HG03066 (cell line): ENCODE results near the gene JADE1.
A peak's percentile ranks its signal among the peaks of the same experiment; 100 is the strongest.

Source experiments
- ATAC-seq: cut with Tn5 transposase; IDR thresholded peaks from one replicate; pipeline ENCODE4 v1.9.1; 2021; ENCODE audit warnings: low read depth; ENCODE audit not compliant: unreplicated experiment

JADE1 gene

GRCh38 chr4:128809477-128810330, at the start of gene JADE1:
Gene JADE1, plus strand, starts transcription at chr4:128809700. Its CDS starts 22,059 bp downstream, at chr4:128831759.
- peak; percentile 42 for ATAC-seq

GRCh38 chr4:128766781-128767180, 42.7 kb upstream of the JADE1 start:
- ATAC-seq: no peak

DNA sequence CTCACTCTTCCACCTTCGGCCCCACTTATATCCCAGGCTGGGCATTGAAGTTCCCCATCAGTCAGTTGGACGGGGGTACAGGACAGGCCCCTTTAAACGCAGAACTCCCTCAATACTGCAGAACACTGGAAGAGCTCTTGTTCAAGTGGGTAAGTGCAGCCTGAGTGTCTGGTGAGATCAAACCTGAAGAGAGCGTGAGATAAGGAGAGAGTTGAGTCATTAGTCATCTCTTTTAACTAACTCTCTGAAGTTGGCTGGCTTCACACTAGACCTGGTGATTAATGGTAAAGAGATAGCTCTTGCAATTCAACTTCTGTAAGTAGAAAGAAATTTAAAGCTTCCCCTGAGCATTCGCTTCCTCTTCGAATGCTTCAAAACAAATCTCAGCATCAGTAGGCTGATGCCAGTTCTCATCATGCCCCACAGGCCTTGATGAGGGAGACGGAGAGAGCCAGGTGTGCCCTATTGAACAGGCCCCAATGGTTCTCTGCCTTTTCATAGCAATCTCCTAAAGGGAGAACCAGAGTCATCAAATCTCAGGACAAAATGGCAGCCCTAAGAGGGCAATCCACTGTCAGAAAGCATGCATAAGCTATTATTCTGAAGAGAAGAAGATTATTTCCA, 41.0 kb upstream of the JADE1 start:
- ATAC-seq: no peak

DNA sequence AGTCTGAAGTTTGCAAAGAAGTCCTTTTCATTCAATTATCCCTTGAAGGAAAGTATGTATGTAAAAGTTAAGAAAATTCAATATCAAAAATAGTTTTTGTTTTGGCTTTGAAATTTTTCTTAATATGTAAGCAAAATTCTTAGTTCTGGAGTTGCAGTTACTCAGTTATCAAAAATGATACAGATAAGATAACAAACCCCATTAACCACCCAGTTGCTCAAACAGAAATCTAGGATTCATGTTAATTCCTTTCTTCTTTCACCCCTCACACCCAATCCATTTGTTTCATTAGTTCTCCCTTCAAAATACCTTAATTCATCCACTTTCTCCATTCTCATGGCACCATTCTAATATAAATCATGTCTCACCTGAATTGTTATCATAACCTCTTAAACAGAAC, 40.5 kb upstream of the JADE1 start:
- no peak for ATAC-seq

DNA sequence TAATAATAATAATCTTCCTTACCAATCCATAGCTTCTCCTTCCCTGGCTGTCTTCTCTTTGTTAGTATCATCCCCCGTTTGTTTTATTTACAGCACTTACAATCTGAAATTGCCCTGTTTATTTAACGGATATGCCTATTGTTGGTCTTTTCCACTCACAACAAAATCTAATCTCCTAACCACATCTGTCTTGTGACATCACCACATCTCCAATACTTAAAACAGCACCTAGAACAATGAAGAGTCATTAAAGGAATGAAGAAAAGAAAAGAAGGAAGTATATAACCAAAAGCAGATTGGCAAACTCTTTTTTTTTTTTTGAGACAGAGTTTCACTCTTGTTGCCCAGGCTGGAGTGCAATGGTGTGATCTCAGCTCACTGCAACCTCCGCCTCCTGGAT, 38.7 kb upstream of the JADE1 start:
- ATAC-seq: no peak

- ATAC-seq: no peak
Observed at GRCh38 chr4:128775477-128775876, 34.0 kb upstream of the JADE1 start.

DNA sequence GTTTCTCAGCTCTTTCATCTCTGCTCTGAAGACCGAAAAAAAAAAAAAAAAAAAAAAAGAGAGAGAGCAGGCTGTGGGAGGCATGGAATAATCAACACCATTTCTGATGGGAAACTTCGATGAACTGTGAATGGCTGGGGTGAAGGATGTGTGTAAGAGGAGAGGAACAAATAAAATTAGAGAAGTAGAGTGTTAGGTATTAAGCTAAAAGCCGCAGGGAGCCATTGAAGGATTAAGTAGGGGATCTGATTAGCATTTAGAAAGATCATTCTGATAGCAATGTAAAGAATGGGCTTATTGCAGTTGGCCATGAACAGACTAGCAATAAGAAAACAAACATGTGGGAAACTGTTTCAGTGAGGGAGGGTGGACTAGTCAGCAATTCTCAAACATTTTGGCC, 33.6 kb upstream of the JADE1 start:
- no peak for ATAC-seq

GRCh38 chr4:128776794-128777216, 32.7 kb upstream of the JADE1 start:
- no peak for ATAC-seq

GRCh38 chr4:128780688-128781087, 28.8 kb upstream of the JADE1 start:
- no peak for ATAC-seq

DNA sequence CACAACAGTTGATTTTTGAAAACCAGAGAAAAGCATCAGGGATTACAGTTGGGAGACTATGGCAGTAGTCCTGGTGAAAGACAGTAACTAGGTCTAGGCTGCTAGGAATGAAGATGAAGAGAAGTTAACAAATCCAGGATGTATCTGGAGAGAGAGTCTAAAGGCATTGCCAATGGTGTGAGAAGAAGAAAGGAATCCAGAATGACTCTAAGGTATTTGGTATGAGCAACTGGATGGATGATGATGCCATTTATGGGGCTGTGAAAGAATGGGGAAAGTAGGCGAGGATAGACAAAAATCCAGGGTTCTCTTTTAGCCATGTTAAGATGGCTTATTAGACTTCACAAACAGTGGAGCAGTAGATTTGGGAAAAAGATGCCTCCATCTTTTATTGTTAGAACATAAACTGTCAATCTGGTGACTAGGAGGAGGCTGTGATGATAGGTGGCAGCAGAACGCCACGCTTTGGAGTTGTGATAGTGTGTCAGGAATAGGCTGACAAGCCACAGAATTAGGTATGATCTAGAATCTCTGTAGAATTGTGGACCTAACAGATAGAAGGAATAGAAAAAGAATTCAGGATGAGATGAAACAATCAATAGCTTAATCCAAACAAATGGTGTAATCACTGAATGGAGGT, 27.3 kb upstream of the JADE1 start:
- ATAC-seq: no peak

GRCh38 chr4:128782875-128783614, 26.5 kb upstream of the JADE1 start:
- no peak for ATAC-seq

DNA sequence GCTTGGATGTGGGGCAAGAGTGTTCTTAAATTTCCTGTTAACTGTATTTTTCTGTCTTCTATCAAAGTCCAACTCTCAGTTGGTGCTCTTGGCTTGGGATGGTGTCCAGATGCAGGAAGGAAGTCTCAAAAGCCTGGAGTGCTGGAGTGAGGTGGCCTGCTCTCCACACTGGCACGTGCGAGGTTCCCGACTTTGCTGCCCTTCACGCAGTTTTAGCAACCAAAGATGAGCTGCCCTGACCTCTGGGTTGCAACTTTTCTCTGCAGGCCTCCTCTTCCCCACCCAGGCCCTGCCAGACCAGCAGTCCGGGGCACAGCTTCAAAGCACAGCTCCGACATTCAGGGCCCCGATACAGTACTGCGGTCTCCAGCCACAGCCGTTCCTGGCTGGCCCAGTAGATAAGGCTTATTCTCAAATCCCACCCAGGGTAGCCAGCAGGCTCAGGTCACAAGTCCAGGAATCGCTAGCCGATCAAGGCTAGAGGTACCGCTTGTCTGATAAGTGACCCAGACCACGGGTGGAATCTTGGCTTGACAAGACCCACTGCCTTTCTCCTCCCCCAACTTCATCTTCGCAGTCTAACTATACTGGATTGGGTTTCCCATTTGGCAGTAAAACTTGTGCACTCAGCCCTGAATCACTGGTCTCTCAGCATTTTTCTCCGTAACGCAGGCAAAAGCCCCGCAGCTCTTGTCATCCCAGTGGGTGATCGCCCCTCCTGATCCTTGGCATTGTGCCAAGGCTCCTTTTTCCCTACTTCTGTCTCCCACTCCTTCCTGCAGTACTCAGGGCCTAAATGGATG, 21.8 kb upstream of the JADE1 start:
- ATAC-seq: no peak

DNA sequence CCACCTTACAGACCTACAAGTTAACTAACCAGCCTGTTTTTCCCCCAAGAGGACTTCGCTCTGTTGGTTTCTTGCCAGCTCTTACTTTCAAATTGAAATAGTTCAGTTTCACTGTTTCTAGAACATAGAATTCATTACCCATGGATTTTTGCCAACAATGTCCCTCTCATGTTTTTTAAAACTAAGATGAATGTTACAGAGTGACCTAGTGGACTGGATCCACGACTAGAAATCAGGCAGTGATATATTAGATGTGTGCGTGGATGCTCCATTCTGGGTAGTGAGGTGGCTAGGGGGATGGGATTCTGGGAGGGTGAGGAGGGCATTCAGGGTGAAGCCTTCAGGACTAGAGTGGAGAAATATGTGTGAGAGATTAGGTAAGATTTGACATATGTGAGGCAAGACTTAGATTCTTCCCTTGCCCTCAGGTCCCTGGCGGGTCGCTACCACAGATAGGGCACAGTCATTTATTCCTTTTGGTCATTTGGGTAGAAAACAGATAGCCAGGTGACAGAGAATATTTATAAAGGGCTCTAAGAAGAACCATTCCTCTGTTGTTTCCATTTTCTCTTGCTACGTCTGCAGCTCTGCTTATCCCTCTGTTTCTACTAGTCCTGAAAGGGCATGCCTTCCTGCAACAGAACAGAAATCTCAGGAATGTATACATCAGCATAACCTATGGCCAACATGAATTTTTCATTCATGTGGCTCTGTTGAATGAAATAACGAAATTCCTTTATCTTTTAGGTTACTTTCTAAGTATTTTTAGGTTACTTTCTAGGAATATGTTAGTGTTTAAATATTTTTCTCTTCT, 15.4 kb upstream of the JADE1 start:
- ATAC-seq: no peak

DNA sequence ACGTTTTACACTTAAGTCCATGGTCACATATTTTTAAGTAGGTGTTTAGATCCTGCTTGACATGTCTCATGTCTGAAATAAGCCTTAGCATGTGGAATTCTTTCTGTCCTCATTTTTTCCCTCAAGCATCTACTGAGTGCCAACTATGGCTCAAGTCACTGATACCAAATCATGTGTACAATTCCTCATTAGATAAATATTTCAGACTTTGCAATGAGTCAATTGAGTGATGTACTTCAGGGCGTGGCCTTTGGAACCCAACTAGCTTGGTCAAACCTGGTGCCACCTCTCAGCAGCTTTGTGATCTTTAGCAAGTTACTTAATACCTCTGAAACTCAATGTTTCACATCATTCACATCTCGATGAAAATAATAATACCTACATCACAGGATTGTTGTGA, 12.6 kb upstream of the JADE1 start:
- ATAC-seq: no peak

DNA sequence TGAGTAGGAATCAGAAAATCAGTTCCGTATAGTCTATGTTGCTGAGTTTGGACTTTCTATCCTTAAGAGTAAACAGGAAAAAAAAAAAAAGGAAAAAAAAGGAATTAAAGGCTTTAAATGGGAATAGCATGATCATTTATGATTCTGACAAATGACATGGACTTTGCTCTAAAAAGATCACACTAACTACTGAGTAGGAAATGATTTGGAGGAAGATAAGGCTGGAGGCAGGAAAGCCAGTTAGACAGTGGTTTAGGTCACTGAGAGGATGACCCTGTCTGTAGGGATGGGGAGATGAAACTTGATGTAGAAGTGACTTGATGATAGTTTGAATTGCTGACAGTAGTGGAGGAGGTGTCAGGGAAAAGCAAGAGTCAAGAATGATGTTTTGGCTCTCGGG, 9.2 kb upstream of the JADE1 start:
- no peak for ATAC-seq

DNA sequence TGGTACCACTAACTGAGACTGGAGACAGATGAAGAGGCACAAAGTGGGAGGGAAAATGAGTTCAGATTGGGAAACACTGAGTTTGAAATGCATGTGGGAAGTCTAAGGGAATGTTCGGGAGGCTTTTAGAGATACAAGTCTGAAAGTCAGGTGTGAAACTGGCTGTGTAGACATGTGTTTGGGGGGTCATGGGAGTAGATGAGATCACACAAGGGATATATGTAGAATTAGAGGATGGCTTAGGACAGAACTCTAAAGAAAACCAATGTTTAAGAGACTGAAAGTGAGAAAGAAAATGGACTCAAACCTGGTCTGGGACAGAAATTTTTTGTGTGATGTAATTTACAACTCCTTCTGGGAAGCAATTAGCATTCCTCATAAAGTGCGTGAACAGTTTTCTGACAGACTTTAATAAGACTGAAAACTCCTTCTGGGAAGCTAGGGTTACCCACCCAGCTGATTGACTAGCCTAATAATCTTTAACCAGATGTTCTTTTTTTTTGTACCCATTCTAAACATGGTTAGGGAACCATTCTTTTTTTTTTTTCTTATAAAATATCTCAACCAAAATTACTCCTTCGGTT, 8.7 kb upstream of the JADE1 start:
- no peak for ATAC-seq

- no peak for ATAC-seq
Observed at GRCh38 chr4:128802680-128803628, 6.5 kb upstream of the JADE1 start.

- no peak for ATAC-seq
Observed at GRCh38 chr4:128803783-128804182, 5.7 kb upstream of the JADE1 start.
